Hepatocyte (in vitro differentiated cells): ENCODE data around the gene NR6A1. TPM values are rescaled to one million over a fixed set of nuclear protein-coding genes. Genes with fewer than 3 reads are reported as not detected.

Experiments used
- DNase-seq: peaks from one replicate; pipeline ENCODE4 v3.0.0-alpha.2; 2016; ENCODE audit warnings: low spot score
- H2AFZ ChIP-seq: fragments of 200-600 bp; sonication (generic); 2 replicates; pipeline ENCODE4 v1.6.0; 2016; ENCODE audit warnings: antibody characterized with exemption, mild to moderate bottlenecking
- H3K27ac ChIP-seq: fragments of 200-600 bp; sonication (generic); 2 replicates; pipeline ENCODE4 v1.5.1; 2016; ENCODE audit warnings: mild to moderate bottlenecking
- H3K27me3 ChIP-seq: fragments of 200-600 bp; sonication (generic); 2 replicates; pipeline ENCODE4 v1.6.1; 2016
- H3K36me3 ChIP-seq: fragments of 200-600 bp; sonication (generic); replicated peaks from 2 replicates; pipeline ENCODE4 v1.5.1; 2016; ENCODE audit warnings: low read depth; ENCODE audit not compliant: insufficient read depth
- H3K4me1 ChIP-seq: fragments of 200-600 bp; sonication (generic); 2 replicates; pipeline ENCODE4 v1.5.1; 2016; ENCODE audit warnings: mild to moderate bottlenecking, moderate library complexity; ENCODE audit not compliant: insufficient read depth
- H3K4me2 ChIP-seq: fragments of 200-600 bp; sonication (generic); 2 replicates; pipeline ENCODE4 v1.6.0; 2016
- H3K4me3 ChIP-seq: fragments of 200-600 bp; sonication (generic); 2 replicates; pipeline ENCODE4 v1.5.1; 2016; ENCODE audit warnings: mild to moderate bottlenecking
- H3K79me2 ChIP-seq: fragments of 200-600 bp; sonication (generic); 2 replicates; pipeline ENCODE4 v1.6.0; 2017; ENCODE audit warnings: mild to moderate bottlenecking
- H3K9me2 ChIP-seq: fragments of 200-600 bp; sonication (generic); replicated peaks from 2 replicates; pipeline ENCODE4 v1.6.0; 2017; ENCODE audit warnings: mild to moderate bottlenecking; ENCODE audit not compliant: insufficient read depth
- H3K9me3 ChIP-seq: fragments of 200-600 bp; sonication (generic); 2 replicates; pipeline ENCODE4 v1.5.1; 2016; ENCODE audit warnings: low read depth, mild to moderate bottlenecking
- H4K20me1 ChIP-seq: fragments of 200-600 bp; sonication (generic); 2 replicates; pipeline ENCODE4 v1.6.0; 2016; ENCODE audit warnings: mild to moderate bottlenecking; ENCODE audit not compliant: insufficient read depth, poor library complexity, severe bottlenecking
- CTCF ChIP-seq: fragments of 200-600 bp; sonication (generic); IDR thresholded peaks from 2 replicates; pipeline ENCODE4 v1.5.1; 2016; ENCODE audit warnings: antibody characterized with exemption, mild to moderate bottlenecking; ENCODE audit not compliant: poor library complexity
- EZH2 ChIP-seq: fragments of 200-600 bp; sonication (generic); IDR thresholded peaks from 2 replicates; pipeline ENCODE4 v1.6.1; 2016; ENCODE audit warnings: antibody characterized with exemption, mild to moderate bottlenecking, borderline replicate concordance
- EZH2phosphoT487 ChIP-seq: fragments of 200-600 bp; sonication (generic); IDR thresholded peaks from one replicate; pipeline ENCODE4 v1.6.1; 2018; ENCODE audit warnings: antibody characterized with exemption, mild to moderate bottlenecking, low read depth, moderate library complexity; ENCODE audit not compliant: unreplicated experiment, severe bottlenecking
- WGBS: methylation state at CpG from one replicate; pipeline ENCODE4 v1.1.6; 2016; ENCODE audit warnings: low lambda C conversion rate; ENCODE audit errors: missing lambda C conversion rate; 5-methylcytosine and 5-hydroxymethylcytosine counted together
- polyA plus RNA-seq: library from polyadenylated mRNA; unstranded; fragments of >200 nt; fragmentation: Nextera tagmentation; extraction: Ambion mirVana; gene quantifications from 2 replicates; pipeline ENCODE4 v1.2.1, GENCODE V29; 2016
- total RNA-seq: library from RNA; depleted of rRNA; stranded (reverse); fragments of >200 nt; gene quantifications from 2 replicates; pipeline ENCODE4 v1.2.3, GENCODE V29; 2014

The NR6A1 gene
- total and polyA plus RNA-seq, 2 experiments from 2014 or later, result 1.2 to 4.0 TPM

DNA sequence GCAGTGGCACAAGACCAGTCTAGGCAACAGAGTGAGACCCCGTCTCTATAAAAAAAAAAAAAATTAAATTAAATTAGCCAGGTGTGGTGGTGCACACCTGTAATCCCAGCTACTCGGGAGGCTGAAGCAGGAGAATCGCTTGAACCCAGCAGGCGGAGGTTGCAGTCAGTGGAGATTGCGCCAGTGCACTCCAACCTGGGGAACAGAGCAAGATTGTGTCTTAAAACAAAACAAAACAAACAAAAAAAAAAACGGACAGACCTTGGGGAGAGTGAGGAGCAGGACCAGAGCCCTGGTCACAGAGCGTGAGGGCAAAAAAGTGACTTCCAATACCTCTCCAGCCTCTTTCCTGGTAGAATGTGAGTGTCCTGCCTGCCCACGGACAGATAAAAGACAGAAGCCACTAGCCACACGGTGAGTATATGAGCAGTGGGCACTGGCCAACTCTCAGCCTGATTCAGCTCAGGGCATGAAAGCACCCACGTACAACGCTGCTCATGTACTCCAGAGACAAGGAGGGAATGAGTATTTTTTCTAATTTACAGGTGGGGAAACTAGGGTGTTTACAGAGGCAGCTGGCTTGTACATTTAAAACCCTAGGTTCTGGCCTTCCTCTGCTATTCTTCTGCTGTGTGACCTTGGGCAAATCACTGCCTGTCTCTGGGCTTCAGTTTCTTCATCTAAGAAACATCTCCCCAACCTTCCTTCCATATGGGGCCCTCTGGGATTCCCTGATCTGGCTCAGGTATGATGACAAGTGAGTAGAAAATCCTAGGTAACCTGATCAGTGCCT, 7.7 kb upstream of the NR6A1 start:
- Histone ChIP-seq H4K20me1 (no peaks in the 10 kb centered on the region), H2AFZ (no peak overlapping the region), H3K36me3 (no peaks in the 10 kb centered on the region), H3K9me2 (no peaks in the 10 kb centered on the region), H3K27me3 (peaks cover 8% of the 10 kb centered on the region), H3K9me3 (no peaks in the 10 kb centered on the region), H3K27ac (peak overlapping the region; percentile 43), H3K4me3 (no peak overlapping the region), H3K4me1 (peaks cover 15% of the 10 kb centered on the region), H3K4me2 (no peak overlapping the region), H3K79me2 (no peaks in the 10 kb centered on the region)
- WGBS, result 82% methylated on average over 11 of the region's 11 CpGs
- no peak for DNase-seq
- TF ChIP-seq CTCF, result no peak

- Histone ChIP-seq H3K36me3 (no peaks in the 10 kb centered on the region), H3K4me1 (peaks cover 15% of the 10 kb centered on the region), H3K9me3 (no peaks in the 10 kb centered on the region), H3K4me2 (peak within 1 kb of the TSS; percentile 87), H3K9me2 (no peaks in the 10 kb centered on the region), H3K79me2 (no peaks in the 10 kb centered on the region), H3K27ac (no peak within 1 kb of the TSS), H3K27me3 (peaks cover 8% of the 10 kb centered on the region), H3K4me3 (peak within 1 kb of the TSS; percentile 79), H2AFZ (peak within 1 kb of the TSS; percentile 52), H4K20me1 (no peaks in the 10 kb centered on the region)
- peak; percentile 63 for DNase-seq
- WGBS, result 4% methylated on average over 26 of the region's 87 CpGs
- TF ChIP-seq CTCF (peak; percentile 43), EZH2phosphoT487 (no peak)
Observed at GRCh38 chr9:124776954-124777648, 6.0 kb upstream of the NR6A1 start, which contains the start of gene OLFML2A. OLFML2A (plus strand) TSS chr9:124777133; CDS start chr9:124777271, 138 bp downstream.

DNA sequence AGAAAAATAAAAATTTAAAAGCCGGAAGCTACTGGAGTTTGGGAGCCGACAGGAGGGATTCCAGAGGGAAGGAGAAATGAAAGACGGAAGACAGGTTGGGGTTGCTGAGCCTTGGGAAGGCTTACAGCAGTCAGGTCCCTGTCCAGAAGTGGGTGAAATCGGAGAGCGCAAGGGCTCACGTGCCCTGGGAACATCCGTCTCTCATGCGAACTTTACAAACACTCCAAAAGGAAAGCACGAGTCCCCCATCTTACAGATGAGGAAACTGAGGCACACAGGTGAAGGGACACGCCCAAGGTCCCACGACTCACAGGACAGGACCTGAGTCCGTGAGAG, 5.5 kb upstream of the NR6A1 start:
- no peaks in the 10 kb centered on the region for H3K9me3 ChIP-seq
- peak overlapping the region; percentile 79 for H3K4me3 ChIP-seq
- H2AFZ ChIP-seq, result no peak overlapping the region
- no peak overlapping the region for H3K27ac ChIP-seq
- H3K4me1 ChIP-seq, result peaks cover 15% of the 10 kb centered on the region
- TF ChIP-seq EZH2 (no peak), EZH2phosphoT487 (no peak), CTCF (no peak)
- 32% methylated on average over 12 of the region's 12 CpGs for WGBS
- H3K27me3 ChIP-seq, result peaks cover 8% of the 10 kb centered on the region
- DNase-seq, result no peak
- no peaks in the 10 kb centered on the region for H3K36me3 ChIP-seq
- H4K20me1 ChIP-seq, result no peaks in the 10 kb centered on the region
- no peaks in the 10 kb centered on the region for H3K79me2 ChIP-seq
- H3K4me2 ChIP-seq, result peak overlapping the region; percentile 87
- H3K9me2 ChIP-seq, result no peaks in the 10 kb centered on the region
